ENCODE results near the gene NFE2L3.

DNA sequence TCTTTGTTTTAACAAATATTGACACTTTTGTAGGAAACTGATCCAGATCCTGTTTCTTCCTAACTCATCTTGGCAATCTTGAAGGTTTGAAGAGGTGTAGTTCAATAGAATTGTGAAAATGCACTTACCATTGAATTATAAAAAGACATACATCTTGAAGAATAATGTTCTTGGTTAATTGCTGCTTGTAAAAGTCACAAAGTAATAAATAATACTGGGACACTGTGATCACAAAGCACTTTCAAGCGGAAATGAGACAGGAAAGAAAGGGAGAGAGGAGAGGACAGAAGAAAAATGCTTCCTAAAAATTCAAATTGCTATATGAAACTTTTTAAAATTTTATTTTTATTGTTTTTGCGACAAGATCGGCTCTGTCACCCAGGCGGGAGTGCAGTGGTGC is 15.2 kb upstream of the NFE2L3 start:
- TF ChIP-seq POLR2A (IDR thresholded peaks at IDR 0.05; ENCODE audit: control extremely low read depth in 1 of 2, low read depth in 2 of 2, low read length in 2 of 2) (no peak), EP300 (IDR thresholded peaks at IDR 0.05; ENCODE audit: borderline replicate concordance in 1 of 2, low read depth in 2 of 2, low read length in 2 of 2) (no peak), ZNF274 (IDR thresholded peaks at IDR 0.05; ENCODE audit: borderline replicate concordance, extremely low read depth, low read length) (no peak), POU5F1 (IDR thresholded peaks at IDR 0.05; ENCODE audit: low read depth, low read length) (no peak), SUZ12 (IDR thresholded peaks at IDR 0.05; ENCODE audit: low read length) (no peak), RNF2 (IDR thresholded peaks at IDR 0.05; ENCODE audit: borderline replicate concordance, low read depth, low read length, missing control alignments, poor library complexity, severe bottlenecking) (no peak)
- TF ChIP-seq, protein P1, sequence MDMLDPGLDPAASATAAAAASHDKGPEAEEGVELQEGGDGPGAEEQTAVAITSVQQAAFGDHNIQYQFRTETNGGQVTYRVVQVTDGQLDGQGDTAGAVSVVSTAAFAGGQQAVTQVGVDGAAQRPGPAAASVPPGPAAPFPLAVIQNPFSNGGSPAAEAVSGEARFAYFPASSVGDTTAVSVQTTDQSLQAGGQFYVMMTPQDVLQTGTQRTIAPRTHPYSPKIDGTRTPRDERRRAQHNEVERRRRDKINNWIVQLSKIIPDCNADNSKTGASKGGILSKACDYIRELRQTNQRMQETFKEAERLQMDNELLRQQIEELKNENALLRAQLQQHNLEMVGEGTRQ (IDR thresholded peaks at IDR 0.05; ENCODE audit: low read length), result no peak
- TF ChIP-seq, protein P2, sequence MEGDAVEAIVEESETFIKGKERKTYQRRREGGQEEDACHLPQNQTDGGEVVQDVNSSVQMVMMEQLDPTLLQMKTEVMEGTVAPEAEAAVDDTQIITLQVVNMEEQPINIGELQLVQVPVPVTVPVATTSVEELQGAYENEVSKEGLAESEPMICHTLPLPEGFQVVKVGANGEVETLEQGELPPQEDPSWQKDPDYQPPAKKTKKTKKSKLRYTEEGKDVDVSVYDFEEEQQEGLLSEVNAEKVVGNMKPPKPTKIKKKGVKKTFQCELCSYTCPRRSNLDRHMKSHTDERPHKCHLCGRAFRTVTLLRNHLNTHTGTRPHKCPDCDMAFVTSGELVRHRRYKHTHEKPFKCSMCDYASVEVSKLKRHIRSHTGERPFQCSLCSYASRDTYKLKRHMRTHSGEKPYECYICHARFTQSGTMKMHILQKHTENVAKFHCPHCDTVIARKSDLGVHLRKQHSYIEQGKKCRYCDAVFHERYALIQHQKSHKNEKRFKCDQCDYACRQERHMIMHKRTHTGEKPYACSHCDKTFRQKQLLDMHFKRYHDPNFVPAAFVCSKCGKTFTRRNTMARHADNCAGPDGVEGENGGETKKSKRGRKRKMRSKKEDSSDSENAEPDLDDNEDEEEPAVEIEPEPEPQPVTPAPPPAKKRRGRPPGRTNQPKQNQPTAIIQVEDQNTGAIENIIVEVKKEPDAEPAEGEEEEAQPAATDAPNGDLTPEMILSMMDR (IDR thresholded peaks at IDR 0.05; ENCODE audit: control extremely low read depth in 1 of 3, insufficient read depth in 1 of 3, low read depth in 1 of 3, low read length in 3 of 3), result no peak
